ENCODE data around the gene RABGAP1L. TPM values are rescaled to one million over a fixed set of nuclear protein-coding genes. Genes with fewer than 3 reads are reported as not detected.

Gene RABGAP1L
- total and polyA plus RNA-seq, 10 of the 15 experiments (the other 5 are each of a cell fraction or from before 2014, with no cell fraction given): 5.8 to 194 (median 113) TPM

GRCh38 chr1:175023043-175023921 lies 864.0 kb downstream of the RABGAP1L start, which contains the start of gene MRPS14 (continued):
- TF ChIP-seq RCOR1 (conservative IDR thresholded peaks at IDR 0.05; ENCODE audit: low read depth, low read length): 0 out of 2 replicates have a peak, but pooled peaks have one; percentile 90
- no peak for TF ChIP-seq MLLT1 (IDR thresholded peaks at IDR 0.05)
- peak; percentile 18; the same call in 1 of the 2 replicates for TF ChIP-seq STAT3 (IDR thresholded peaks at IDR 0.05; ENCODE audit: low read depth, low read length)
- TF ChIP-seq SMC3 (IDR thresholded peaks at IDR 0.05; ENCODE audit: borderline replicate concordance, low read length): no peak
- no peak for TF ChIP-seq E2F4 (IDR thresholded peaks at IDR 0.05; ENCODE audit: low read depth, low read length)
- TF ChIP-seq YY1 (IDR thresholded peaks at IDR 0.05; ENCODE audit: low read depth, low read length): peak; percentile 99
- no peak for TF ChIP-seq CHD1 (IDR thresholded peaks at IDR 0.05; ENCODE audit: low read depth, low read length)
- no peak for TF ChIP-seq CBX3 (IDR thresholded peaks at IDR 0.05; ENCODE audit: borderline replicate concordance, low read depth)
- peak; percentile 94 for TF ChIP-seq POLR2AphosphoS5 (IDR thresholded peaks at IDR 0.05; ENCODE audit: low read length)
- TF ChIP-seq BCL11A (IDR thresholded peaks at IDR 0.05; ENCODE audit: low read depth, low read length): no peak
- no peak for TF ChIP-seq RFX5 (IDR thresholded peaks at IDR 0.05; ENCODE audit: low read depth, low read length)
- peak; percentile 99 for TF ChIP-seq RUNX3 (IDR thresholded peaks at IDR 0.05; ENCODE audit: low read length)
- TF ChIP-seq ZBTB33 (IDR thresholded peaks at IDR 0.05): no peak
- 0 out of 2 replicates have a peak, but pooled peaks have one; percentile 61 for TF ChIP-seq MTA3 (IDR thresholded peaks at IDR 0.05; ENCODE audit: borderline replicate concordance, low read length)
- TF ChIP-seq HCFC1 (IDR thresholded peaks at IDR 0.05; ENCODE audit: low read length): peak; percentile 75
- TF ChIP-seq SMAD5 (IDR thresholded peaks at IDR 0.05; ENCODE audit: low read depth): peak; percentile 77; the same call in 1 of the 2 replicates
- TF ChIP-seq SREBF1 (IDR thresholded peaks at IDR 0.05; ENCODE audit: low read length): no peak
- TF ChIP-seq BCLAF1 (IDR thresholded peaks at IDR 0.05): no peak
- TF ChIP-seq ATF2 (IDR thresholded peaks at IDR 0.05; ENCODE audit: low read length): no peak
- TF ChIP-seq TARDBP (IDR thresholded peaks at IDR 0.05; ENCODE audit: borderline replicate concordance): peak; percentile 98
- no peak for TF ChIP-seq EZH2 (IDR thresholded peaks at IDR 0.05; ENCODE audit: borderline replicate concordance, control insufficient read depth, low read depth, low read length)
- peak; percentile 64; the same call in 1 of the 2 replicates for TF ChIP-seq ZNF384 (IDR thresholded peaks at IDR 0.05; ENCODE audit: borderline replicate concordance, low read depth, low read length)

Data from GM12878 (cell line).